Measurements from ENCODE around the gene DHX29.

DHX29 gene

DNA sequence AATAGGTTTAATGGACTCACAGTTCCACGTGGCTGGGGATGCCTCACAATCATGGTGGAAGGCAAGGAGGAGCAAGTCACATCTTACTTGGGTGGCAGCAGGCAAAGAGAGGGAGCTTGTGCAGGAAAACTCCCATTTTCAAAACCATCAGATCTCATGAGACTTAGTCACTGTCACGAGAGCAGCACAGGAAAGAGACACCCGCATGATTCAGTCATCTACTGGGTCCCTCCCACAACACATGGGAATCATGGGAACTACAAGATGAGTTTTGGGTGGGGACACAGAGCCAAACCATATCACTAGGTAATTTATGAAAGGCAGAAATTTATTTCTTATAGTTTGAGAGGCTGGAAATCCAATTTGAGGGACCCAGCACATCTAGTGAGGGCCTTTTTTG is 40.3 kb upstream of the DHX29 start:
- no peak overlapping the region for H3K4me3 ChIP-seq (IDR thresholded peaks at IDR 0.05; ENCODE audit: insufficient read depth, low read depth, low read length)
- H4K20me1 ChIP-seq (ENCODE audit: insufficient read depth), result no peaks in the 10 kb centered on the region
- H3K4me1 ChIP-seq (ENCODE audit: low read depth, poor library complexity, severe bottlenecking), result peaks cover 6% of the 10 kb centered on the region
- H2AFZ ChIP-seq (ENCODE audit: low read depth), result no peak overlapping the region
- no peak overlapping the region for H3K4me2 ChIP-seq
- no peak overlapping the region for H3K27ac ChIP-seq
- H3K27me3 ChIP-seq (ENCODE audit: insufficient read depth, low read depth), result no peaks in the 10 kb centered on the region
- TF ChIP-seq, protein P1, sequence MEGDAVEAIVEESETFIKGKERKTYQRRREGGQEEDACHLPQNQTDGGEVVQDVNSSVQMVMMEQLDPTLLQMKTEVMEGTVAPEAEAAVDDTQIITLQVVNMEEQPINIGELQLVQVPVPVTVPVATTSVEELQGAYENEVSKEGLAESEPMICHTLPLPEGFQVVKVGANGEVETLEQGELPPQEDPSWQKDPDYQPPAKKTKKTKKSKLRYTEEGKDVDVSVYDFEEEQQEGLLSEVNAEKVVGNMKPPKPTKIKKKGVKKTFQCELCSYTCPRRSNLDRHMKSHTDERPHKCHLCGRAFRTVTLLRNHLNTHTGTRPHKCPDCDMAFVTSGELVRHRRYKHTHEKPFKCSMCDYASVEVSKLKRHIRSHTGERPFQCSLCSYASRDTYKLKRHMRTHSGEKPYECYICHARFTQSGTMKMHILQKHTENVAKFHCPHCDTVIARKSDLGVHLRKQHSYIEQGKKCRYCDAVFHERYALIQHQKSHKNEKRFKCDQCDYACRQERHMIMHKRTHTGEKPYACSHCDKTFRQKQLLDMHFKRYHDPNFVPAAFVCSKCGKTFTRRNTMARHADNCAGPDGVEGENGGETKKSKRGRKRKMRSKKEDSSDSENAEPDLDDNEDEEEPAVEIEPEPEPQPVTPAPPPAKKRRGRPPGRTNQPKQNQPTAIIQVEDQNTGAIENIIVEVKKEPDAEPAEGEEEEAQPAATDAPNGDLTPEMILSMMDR (conservative IDR thresholded peaks at IDR 0.05; ENCODE audit: low read depth, low read length), result no peak
- H3K79me2 ChIP-seq (ENCODE audit: insufficient read depth, low read depth), result no peaks in the 10 kb centered on the region
- no peak overlapping the region for H3K9ac ChIP-seq
- peaks cover 6% of the 10 kb centered on the region; the same call in 1 of the 2 replicates for H3K36me3 ChIP-seq (ENCODE audit: insufficient read depth)

- Histone ChIP-seq H3K4me2 (no peak overlapping the region), H3K4me1 (ENCODE audit: low read depth, poor library complexity, severe bottlenecking) (peaks cover 6% of the 10 kb centered on the region), H3K4me3 (IDR thresholded peaks at IDR 0.05; ENCODE audit: insufficient read depth, low read depth, low read length) (no peak overlapping the region), H4K20me1 (ENCODE audit: insufficient read depth) (no peaks in the 10 kb centered on the region), H3K36me3 (ENCODE audit: insufficient read depth) (peaks cover 6% of the 10 kb centered on the region; the same call in 1 of the 2 replicates), H2AFZ (ENCODE audit: low read depth) (no peak overlapping the region), H3K79me2 (ENCODE audit: insufficient read depth, low read depth) (no peaks in the 10 kb centered on the region), H3K9ac (no peak overlapping the region), H3K27me3 (ENCODE audit: insufficient read depth, low read depth) (no peaks in the 10 kb centered on the region), H3K27ac (no peak overlapping the region)
- TF ChIP-seq, protein P1 (conservative IDR thresholded peaks at IDR 0.05; ENCODE audit: low read depth, low read length), result no peak
These were observed 37.8 kb upstream of the DHX29 start for GRCh38 chr5:55345327-55345726.

DNA sequence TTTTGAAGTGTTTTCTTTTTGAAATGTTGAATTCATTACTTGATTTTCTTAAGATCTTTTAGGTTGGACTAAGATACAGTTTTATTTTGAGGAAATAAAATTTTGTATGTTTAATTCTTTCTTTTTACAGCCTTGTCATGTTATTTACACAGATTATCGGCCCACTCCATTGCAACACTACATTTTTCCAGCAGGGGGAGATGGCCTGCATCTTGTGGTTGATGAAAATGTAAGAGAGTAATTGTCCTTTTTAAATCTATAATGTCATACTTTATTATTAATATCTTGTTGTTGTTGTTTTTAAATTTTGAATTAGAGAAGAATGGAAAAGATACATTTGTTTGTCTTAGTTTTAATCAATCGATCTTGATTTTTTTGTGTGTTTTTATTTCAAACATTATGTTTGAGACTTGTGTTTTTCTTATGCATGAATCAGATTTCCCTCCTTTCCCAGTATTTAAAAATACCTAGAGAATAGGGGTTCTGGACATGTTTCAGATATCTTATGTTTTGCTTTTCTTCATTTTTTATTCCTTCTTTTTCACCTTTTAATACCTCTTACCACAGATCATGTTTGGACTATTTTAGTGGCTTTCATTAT is 37.0 kb upstream of the DHX29 start:
- Histone ChIP-seq H3K9ac (no peak overlapping the region), H3K27ac (peak overlapping the region; percentile 6; the same call in 1 of the 2 replicates)
- TF ChIP-seq, protein P1 (conservative IDR thresholded peaks at IDR 0.05; ENCODE audit: low read depth, low read length), result peak; percentile 91

DNA sequence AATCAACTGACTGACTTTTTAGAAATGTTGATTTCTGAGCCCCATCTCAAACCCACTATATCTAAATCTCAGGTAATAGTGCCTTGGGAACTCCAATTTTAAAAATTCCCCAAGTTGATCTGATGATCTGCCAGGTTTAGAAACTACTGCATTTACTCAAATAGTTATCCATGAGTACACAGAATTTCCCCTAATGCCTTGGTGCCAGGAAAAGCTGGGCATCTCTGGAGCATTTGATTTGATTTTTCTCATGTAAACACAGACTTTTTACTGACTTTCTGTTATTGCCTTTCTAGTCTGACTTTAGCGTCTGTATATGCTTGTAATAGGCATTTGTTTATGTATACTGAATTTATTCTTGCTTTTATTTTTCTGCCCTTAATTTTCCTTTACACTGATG is 36.1 kb upstream of the DHX29 start:
- TF ChIP-seq, protein P1 (conservative IDR thresholded peaks at IDR 0.05; ENCODE audit: low read depth, low read length), result no peak
- Histone ChIP-seq H3K79me2 (ENCODE audit: insufficient read depth, low read depth) (peaks cover 8% of the 10 kb centered on the region; the same call in 1 of the 2 replicates), H2AFZ (ENCODE audit: low read depth) (no peak overlapping the region), H3K36me3 (ENCODE audit: insufficient read depth) (peaks cover 6% of the 10 kb centered on the region; the same call in 1 of the 2 replicates), H3K9ac (no peak overlapping the region), H3K4me3 (IDR thresholded peaks at IDR 0.05; ENCODE audit: insufficient read depth, low read depth, low read length) (no peak overlapping the region), H3K4me2 (no peak overlapping the region), H3K4me1 (ENCODE audit: low read depth, poor library complexity, severe bottlenecking) (peaks cover 6% of the 10 kb centered on the region), H3K27me3 (ENCODE audit: insufficient read depth, low read depth) (no peaks in the 10 kb centered on the region), H4K20me1 (ENCODE audit: insufficient read depth) (no peaks in the 10 kb centered on the region), H3K27ac (peak overlapping the region; percentile 6; the same call in 1 of the 2 replicates)

More for the DNA sequence above, 37.0 kb upstream of the DHX29 start:
- Histone ChIP-seq H3K36me3 (ENCODE audit: insufficient read depth) (peaks cover 6% of the 10 kb centered on the region; the same call in 1 of the 2 replicates), H3K27me3 (ENCODE audit: insufficient read depth, low read depth) (no peaks in the 10 kb centered on the region), H3K4me2 (no peak overlapping the region), H3K79me2 (ENCODE audit: insufficient read depth, low read depth) (0 out of 2 replicates have a peak, but pooled peaks cover under 1% of the 10 kb centered on the region), H2AFZ (ENCODE audit: low read depth) (no peak overlapping the region), H3K4me1 (ENCODE audit: low read depth, poor library complexity, severe bottlenecking) (peaks cover 6% of the 10 kb centered on the region), H3K4me3 (IDR thresholded peaks at IDR 0.05; ENCODE audit: insufficient read depth, low read depth, low read length) (no peak overlapping the region), H4K20me1 (ENCODE audit: insufficient read depth) (no peaks in the 10 kb centered on the region)

Data from KMS-11 (cell line).